GM23338 (cell line): ENCODE data around the gene CYTH1.

ENCODE experiments used
- CREB1 ChIP-seq: fragments of 250-450 bp; sonication (Bioruptor Pico); IDR thresholded peaks from 2 replicates; pipeline ENCODE4 v1.5.0; 2020; ENCODE audit warnings: low read depth, mild to moderate bottlenecking, moderate library complexity
- CTCF ChIP-seq, 2 experiments: fragments of 200-600 bp in 1 of 2; sonication (generic) in 1 of 2; conservative IDR thresholded peaks; 2 replicates each; pipeline versions ENCODE4 v1.5.1 to v1.6.1; 2016 to 2017; ENCODE audit warnings: antibody characterized with exemption in 2 of 2, low read depth in 2 of 2, mild to moderate bottlenecking in 2 of 2, moderate library complexity in 1 of 2
- EZH2 ChIP-seq: fragments of 200-600 bp; sonication (generic); IDR thresholded peaks from one replicate; pipeline ENCODE4 v1.8.0; 2017; ENCODE audit warnings: antibody characterized with exemption, mild to moderate bottlenecking, low read depth; ENCODE audit not compliant: unreplicated experiment
- EZH2phosphoT487 ChIP-seq: fragments of 200-600 bp; sonication (generic); IDR thresholded peaks from one replicate; pipeline ENCODE4 v1.8.1; 2018; ENCODE audit warnings: antibody characterized with exemption; ENCODE audit not compliant: unreplicated experiment
- POLR2AphosphoS5 ChIP-seq: IDR thresholded peaks from 2 replicates; pipeline ENCODE4 v1.6.1; 2016; ENCODE audit warnings: antibody characterized with exemption, low read depth
- REST ChIP-seq: IDR thresholded peaks from one replicate; pipeline ENCODE4 v1.6.1; 2018; ENCODE audit warnings: antibody characterized with exemption; ENCODE audit not compliant: unreplicated experiment

- TF ChIP-seq CTCF (conservative IDR thresholded peaks at IDR 0.05; ENCODE audit: low read depth in 2 of 2), result no peak
- no peak for TF ChIP-seq POLR2AphosphoS5
- no peak for TF ChIP-seq CREB1 (CRISPR knock-in tag)
- TF ChIP-seq REST, result no peak
- no peak for TF ChIP-seq EZH2
- no peak for TF ChIP-seq EZH2phosphoT487
Observed at GRCh38 chr17:78655251-78655940, 126.7 kb downstream of the CYTH1 start.
